K562 (cell line): ENCODE data around the gene CHAF1A. TPM values are rescaled to one million over a fixed set of nuclear protein-coding genes. Genes with fewer than 3 reads are reported as not detected.

Source experiments
- CREB1 ChIP-seq, 2 experiments: sonication (generic) in 1 of 2; formaldehyde crosslinking in 1 of 2; IDR thresholded peaks; 2 replicates each; pipeline versions ENCODE4 v1.6.1 to v1.8.0; 2012 to 2022; ENCODE audit warnings: inconsistent platforms in 1 of 2, mild to moderate bottlenecking in 1 of 2, missing genetic modification reagents in 1 of 2, moderate library complexity in 1 of 2
- HDGF ChIP-seq: fragments of 450-650 bp; IDR thresholded peaks from 2 replicates; pipeline ENCODE4 v1.6.1; 2016
- NRF1 ChIP-seq, 2 experiments: fragments of 450-650 bp; IDR thresholded peaks in 1 of 2; conservative IDR thresholded peaks in 1 of 2; 2 replicates each; pipeline ENCODE4 v1.6.1; 2014; ENCODE audit warnings: mild to moderate bottlenecking in 2 of 2
- PYGO2 ChIP-seq: fragments of 450-650 bp; IDR thresholded peaks from 2 replicates; pipeline ENCODE4 v1.6.1; 2016; ENCODE audit warnings: mild to moderate bottlenecking, missing genetic modification characterization, moderate library complexity, missing compliant biosample characterization
- SAFB ChIP-seq: fragments of 200-400 bp; formaldehyde crosslinking; IDR thresholded peaks from 2 replicates; pipeline ENCODE4 v1.6.1; 2017; ENCODE audit warnings: low read depth, low read length, borderline replicate concordance
- SOX6 ChIP-seq: fragments of 450-650 bp; IDR thresholded peaks from 2 replicates; pipeline ENCODE4 v1.6.1; 2014; ENCODE audit warnings: mild to moderate bottlenecking
- ZC3H11A ChIP-seq: IDR thresholded peaks from 2 replicates; pipeline ENCODE4 v1.6.1; 2012; ENCODE audit warnings: low read depth, low read length, improper control_type of control experiment
- ZFP36 ChIP-seq: fragments of 150-350 bp; IDR thresholded peaks from 2 replicates; pipeline ENCODE4 v1.6.1; 2018; ENCODE audit warnings: low read length, low read depth; ENCODE audit not compliant: partially characterized antibody
- ZNF57 ChIP-seq: fragments of 450-650 bp; formaldehyde crosslinking; IDR thresholded peaks from 2 replicates; pipeline ENCODE4 v1.4.0; 2020; ENCODE audit warnings: mild to moderate bottlenecking, moderate library complexity
- polyA plus RNA-seq, 8 experiments: library from polyadenylated mRNA; depleted of rRNA in 4 of 8; stranded (reverse) in 5 of 8; unstranded in 3 of 8; fragments of >200 nt; fragmentation: Nextera tagmentation in 2 of 8; fragmentation: Illumina TruSeq in 1 of 8; extraction: Ambion mirVana in 2 of 8; extraction: Trizol in 1 of 8; gene quantifications; 2 replicates each; pipeline versions ENCODE4 v1.2.1 to v1.2.3, GENCODE V29; 2011 to 2014; ENCODE audit warnings: inconsistent platforms in 1 of 8, missing spikeins in 1 of 8
- total RNA-seq, 7 experiments: library from RNA; depleted of rRNA in 6 of 7; stranded (reverse); fragments of >200 nt in 6 of 7; fragmentation: Illumina TruSeq in 2 of 7; extraction: Trizol in 2 of 7; gene quantifications; 2 replicates each; pipeline versions ENCODE4 v1.2.1 to v1.2.3, GENCODE V29; 2011 to 2021; ENCODE audit warnings: low replicate concordance in 1 of 7
- TF ChIP-seq, protein P1 (sequence below): fragments of 450-650 bp; IDR thresholded peaks from 2 replicates; pipeline ENCODE4 v1.6.1; 2017; ENCODE audit warnings: antibody characterized with exemption, mild to moderate bottlenecking
- TF ChIP-seq, protein P2 (sequence below), 3 experiments: fragments of 200-800 bp in 1 of 3; sonication (Bioruptor generic) in 1 of 3; sonication (generic) in 1 of 3; formaldehyde crosslinking in 1 of 3; IDR thresholded peaks; 2 replicates each; pipeline versions ENCODE4 v1.6.1 to v1.8.0; 2016 to 2022; ENCODE audit warnings: mild to moderate bottlenecking in 2 of 3, missing compliant biosample characterization in 2 of 3, missing genetic modification characterization in 2 of 3, missing genetic modification reagents in 1 of 3
- TF ChIP-seq, protein P3 (sequence below): fragments of 200-400 bp; formaldehyde crosslinking; IDR thresholded peaks from 2 replicates; pipeline ENCODE4 v1.6.1; 2017; ENCODE audit warnings: mild to moderate bottlenecking, low read depth, low read length, moderate library complexity
- TF ChIP-seq, protein P4 (sequence below): sonication (generic); formaldehyde crosslinking; IDR thresholded peaks from 2 replicates; pipeline ENCODE4 v1.8.0; 2022; ENCODE audit warnings: missing genetic modification reagents, mild to moderate bottlenecking, borderline replicate concordance
- TF ChIP-seq, protein P5 (sequence below): sonication (generic); formaldehyde crosslinking; IDR thresholded peaks from 2 replicates; pipeline ENCODE4 v1.8.1; 2022; ENCODE audit warnings: missing genetic modification reagents

Gene CHAF1A
- total and polyA plus RNA-seq, 9 of the 15 experiments (the other 6 are each of a cell fraction or from before 2014, with no cell fraction given): 1.6 to 86.9 (median 45.2) TPM

DNA sequence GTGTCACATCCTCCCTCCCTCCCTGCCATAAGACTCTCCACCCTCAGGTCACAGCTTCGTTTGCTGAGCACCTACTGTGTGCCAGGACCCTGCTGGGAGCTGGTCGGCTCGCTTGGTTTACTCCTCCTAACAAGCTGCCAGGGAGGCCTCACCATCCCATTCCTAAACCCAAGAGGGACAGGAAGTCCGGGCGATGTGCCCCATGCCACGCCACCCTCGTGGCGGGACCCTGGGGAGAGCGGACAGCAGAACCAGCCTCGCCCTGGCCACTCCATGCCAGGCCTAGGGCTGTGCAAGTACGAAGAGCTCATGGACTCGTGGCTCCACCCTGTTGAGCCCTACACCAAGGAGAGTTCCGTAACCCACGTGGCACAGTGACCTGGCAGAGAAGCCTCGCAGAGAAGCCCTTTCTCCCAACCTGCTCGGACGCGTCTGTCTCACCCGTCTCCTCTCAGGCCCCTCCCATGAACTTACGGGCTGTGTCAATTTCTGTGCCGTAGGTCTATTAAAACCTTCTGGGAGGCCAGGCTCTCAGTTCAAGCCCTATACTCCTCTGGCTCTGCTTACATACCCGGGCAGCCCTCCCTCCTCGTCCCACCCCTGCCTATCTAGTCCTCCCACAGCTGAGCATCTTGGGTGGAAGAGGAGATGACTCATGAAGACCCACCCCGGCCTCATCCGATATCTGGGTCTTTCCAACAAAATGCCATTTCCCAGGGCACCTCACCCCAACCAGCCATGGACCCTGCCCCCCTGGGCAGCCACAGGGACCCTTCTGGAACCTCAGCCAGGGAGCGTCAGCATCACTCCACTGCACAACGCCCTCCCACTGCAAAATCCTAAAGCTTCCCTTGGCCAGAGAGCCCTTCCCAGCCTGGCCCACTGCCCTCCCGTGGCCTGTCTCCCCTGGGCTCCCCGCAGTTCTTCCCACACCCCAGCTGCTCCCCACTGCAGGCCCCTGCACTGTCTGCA, 52.6 kb downstream of the CHAF1A start (continued):
- TF ChIP-seq, protein P1, sequence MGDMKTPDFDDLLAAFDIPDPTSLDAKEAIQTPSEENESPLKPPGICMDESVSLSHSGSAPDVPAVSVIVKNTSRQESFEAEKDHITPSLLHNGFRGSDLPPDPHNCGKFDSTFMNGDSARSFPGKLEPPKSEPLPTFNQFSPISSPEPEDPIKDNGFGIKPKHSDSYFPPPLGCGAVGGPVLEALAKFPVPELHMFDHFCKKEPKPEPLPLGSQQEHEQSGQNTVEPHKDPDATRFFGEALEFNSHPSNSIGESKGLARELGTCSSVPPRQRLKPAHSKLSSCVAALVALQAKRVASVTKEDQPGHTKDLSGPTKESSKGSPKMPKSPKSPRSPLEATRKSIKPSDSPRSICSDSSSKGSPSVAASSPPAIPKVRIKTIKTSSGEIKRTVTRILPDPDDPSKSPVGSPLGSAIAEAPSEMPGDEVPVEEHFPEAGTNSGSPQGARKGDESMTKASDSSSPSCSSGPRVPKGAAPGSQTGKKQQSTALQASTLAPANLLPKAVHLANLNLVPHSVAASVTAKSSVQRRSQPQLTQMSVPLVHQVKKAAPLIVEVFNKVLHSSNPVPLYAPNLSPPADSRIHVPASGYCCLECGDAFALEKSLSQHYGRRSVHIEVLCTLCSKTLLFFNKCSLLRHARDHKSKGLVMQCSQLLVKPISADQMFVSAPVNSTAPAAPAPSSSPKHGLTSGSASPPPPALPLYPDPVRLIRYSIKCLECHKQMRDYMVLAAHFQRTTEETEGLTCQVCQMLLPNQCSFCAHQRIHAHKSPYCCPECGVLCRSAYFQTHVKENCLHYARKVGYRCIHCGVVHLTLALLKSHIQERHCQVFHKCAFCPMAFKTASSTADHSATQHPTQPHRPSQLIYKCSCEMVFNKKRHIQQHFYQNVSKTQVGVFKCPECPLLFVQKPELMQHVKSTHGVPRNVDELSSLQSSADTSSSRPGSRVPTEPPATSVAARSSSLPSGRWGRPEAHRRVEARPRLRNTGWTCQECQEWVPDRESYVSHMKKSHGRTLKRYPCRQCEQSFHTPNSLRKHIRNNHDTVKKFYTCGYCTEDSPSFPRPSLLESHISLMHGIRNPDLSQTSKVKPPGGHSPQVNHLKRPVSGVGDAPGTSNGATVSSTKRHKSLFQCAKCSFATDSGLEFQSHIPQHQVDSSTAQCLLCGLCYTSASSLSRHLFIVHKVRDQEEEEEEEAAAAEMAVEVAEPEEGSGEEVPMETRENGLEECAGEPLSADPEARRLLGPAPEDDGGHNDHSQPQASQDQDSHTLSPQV: peak; percentile 20; the same call in 1 of the 2 replicates
- TF ChIP-seq HDGF (no peak), ZFP36 (no peak), ZC3H11A (no peak), SOX6 (no peak), CREB1 (IDR thresholded peaks at IDR 0.05) (no peak), CREB1 (CRISPR knock-in tag; IDR thresholded peaks at IDR 0.05) (no peak), NRF1 (conservative IDR thresholded peaks at IDR 0.05 in 1 of 2, IDR thresholded peaks at IDR 0.05 in 1 of 2) (peak in 1 of 2 experiments; percentile 2; a peak in 1 of 4 replicates), PYGO2 (tag) (no peak), ZNF57 (CRISPR knock-in tag) (no peak), SAFB (no peak)
- TF ChIP-seq, protein P2, sequence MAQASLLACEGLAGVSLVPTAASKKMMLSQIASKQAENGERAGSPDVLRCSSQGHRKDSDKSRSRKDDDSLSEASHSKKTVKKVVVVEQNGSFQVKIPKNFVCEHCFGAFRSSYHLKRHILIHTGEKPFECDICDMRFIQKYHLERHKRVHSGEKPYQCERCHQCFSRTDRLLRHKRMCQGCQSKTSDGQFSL (CRISPR knock-in tag; IDR thresholded peaks at IDR 0.05): no peak
- TF ChIP-seq, protein P2 (tag; IDR thresholded peaks at IDR 0.05): no peak
- TF ChIP-seq, protein P3, sequence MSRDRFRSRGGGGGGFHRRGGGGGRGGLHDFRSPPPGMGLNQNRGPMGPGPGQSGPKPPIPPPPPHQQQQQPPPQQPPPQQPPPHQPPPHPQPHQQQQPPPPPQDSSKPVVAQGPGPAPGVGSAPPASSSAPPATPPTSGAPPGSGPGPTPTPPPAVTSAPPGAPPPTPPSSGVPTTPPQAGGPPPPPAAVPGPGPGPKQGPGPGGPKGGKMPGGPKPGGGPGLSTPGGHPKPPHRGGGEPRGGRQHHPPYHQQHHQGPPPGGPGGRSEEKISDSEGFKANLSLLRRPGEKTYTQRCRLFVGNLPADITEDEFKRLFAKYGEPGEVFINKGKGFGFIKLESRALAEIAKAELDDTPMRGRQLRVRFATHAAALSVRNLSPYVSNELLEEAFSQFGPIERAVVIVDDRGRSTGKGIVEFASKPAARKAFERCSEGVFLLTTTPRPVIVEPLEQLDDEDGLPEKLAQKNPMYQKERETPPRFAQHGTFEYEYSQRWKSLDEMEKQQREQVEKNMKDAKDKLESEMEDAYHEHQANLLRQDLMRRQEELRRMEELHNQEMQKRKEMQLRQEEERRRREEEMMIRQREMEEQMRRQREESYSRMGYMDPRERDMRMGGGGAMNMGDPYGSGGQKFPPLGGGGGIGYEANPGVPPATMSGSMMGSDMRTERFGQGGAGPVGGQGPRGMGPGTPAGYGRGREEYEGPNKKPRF: no peak
- TF ChIP-seq, protein P4, sequence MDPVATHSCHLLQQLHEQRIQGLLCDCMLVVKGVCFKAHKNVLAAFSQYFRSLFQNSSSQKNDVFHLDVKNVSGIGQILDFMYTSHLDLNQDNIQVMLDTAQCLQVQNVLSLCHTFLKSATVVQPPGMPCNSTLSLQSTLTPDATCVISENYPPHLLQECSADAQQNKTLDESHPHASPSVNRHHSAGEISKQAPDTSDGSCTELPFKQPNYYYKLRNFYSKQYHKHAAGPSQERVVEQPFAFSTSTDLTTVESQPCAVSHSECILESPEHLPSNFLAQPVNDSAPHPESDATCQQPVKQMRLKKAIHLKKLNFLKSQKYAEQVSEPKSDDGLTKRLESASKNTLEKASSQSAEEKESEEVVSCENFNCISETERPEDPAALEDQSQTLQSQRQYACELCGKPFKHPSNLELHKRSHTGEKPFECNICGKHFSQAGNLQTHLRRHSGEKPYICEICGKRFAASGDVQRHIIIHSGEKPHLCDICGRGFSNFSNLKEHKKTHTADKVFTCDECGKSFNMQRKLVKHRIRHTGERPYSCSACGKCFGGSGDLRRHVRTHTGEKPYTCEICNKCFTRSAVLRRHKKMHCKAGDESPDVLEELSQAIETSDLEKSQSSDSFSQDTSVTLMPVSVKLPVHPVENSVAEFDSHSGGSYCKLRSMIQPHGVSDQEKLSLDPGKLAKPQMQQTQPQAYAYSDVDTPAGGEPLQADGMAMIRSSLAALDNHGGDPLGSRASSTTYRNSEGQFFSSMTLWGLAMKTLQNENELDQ (CRISPR knock-in tag): no peak
- TF ChIP-seq, protein P5, sequence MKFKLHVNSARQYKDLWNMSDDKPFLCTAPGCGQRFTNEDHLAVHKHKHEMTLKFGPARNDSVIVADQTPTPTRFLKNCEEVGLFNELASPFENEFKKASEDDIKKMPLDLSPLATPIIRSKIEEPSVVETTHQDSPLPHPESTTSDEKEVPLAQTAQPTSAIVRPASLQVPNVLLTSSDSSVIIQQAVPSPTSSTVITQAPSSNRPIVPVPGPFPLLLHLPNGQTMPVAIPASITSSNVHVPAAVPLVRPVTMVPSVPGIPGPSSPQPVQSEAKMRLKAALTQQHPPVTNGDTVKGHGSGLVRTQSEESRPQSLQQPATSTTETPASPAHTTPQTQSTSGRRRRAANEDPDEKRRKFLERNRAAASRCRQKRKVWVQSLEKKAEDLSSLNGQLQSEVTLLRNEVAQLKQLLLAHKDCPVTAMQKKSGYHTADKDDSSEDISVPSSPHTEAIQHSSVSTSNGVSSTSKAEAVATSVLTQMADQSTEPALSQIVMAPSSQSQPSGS: no peak
